Measurements from ENCODE around the gene C19orf12.
A peak's percentile ranks its signal among the peaks of the same experiment; 100 is the strongest.

The C19orf12 gene

DNA sequence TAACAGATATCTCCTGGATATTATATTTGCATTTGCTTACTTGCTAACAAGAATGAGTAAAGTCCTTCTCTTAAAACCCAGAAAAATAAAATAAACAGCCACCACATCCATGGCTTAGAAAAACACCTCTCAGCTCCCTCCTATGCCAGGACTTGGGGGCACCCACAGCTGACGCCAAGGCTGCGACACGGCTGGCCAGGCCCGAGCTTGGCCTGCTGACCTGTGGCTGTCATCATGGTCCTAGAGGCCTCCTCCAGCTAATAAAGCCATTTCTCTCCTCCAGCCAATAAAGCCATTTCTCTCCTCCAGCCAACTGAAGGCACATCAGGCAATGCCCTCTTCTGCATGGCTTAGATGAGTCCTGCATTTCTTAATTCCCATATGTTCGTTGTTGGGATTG lies 20.9 kb downstream of the C19orf12 start:
- no peak for DNase-seq (ENCODE audit: low spot score)
- TF ChIP-seq, protein P1, sequence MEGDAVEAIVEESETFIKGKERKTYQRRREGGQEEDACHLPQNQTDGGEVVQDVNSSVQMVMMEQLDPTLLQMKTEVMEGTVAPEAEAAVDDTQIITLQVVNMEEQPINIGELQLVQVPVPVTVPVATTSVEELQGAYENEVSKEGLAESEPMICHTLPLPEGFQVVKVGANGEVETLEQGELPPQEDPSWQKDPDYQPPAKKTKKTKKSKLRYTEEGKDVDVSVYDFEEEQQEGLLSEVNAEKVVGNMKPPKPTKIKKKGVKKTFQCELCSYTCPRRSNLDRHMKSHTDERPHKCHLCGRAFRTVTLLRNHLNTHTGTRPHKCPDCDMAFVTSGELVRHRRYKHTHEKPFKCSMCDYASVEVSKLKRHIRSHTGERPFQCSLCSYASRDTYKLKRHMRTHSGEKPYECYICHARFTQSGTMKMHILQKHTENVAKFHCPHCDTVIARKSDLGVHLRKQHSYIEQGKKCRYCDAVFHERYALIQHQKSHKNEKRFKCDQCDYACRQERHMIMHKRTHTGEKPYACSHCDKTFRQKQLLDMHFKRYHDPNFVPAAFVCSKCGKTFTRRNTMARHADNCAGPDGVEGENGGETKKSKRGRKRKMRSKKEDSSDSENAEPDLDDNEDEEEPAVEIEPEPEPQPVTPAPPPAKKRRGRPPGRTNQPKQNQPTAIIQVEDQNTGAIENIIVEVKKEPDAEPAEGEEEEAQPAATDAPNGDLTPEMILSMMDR (IDR thresholded peaks at IDR 0.05; ENCODE audit: extremely low read depth, insufficient read depth, missing control alignments): no peak
- in situ Hi-C loops (cut with MboI; ENCODE audit: low pct_unique_long_range_greater_than_20kb, low sequenced_read_pairs, unreplicated experiment): no loop called here

DNA sequence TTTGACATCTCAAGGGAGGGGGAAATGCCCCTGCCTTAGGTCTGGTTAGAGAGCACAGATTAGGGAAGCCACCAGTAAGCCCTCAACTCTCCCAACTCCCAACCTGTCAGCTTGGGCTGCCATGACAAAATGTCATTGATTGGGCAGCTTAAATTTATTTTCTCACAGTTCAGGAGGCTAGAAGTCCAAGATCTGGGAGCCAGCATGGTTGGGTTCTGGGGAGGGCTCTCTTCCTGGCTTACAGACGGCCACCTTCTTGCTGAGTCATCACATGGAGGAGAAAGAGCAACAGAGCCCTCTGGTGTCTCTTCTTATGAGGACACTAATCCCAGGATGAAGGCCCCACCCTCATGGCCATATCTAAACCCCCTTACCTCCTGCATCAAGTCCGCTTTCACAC lies 24.2 kb downstream of the C19orf12 start:
- no peak for DNase-seq (ENCODE audit: low spot score)
- TF ChIP-seq, protein P1 (IDR thresholded peaks at IDR 0.05; ENCODE audit: extremely low read depth, insufficient read depth, missing control alignments): peak; percentile 60
- in situ Hi-C loops (cut with MboI; ENCODE audit: low pct_unique_long_range_greater_than_20kb, low sequenced_read_pairs, unreplicated experiment): no loop called here

DNA sequence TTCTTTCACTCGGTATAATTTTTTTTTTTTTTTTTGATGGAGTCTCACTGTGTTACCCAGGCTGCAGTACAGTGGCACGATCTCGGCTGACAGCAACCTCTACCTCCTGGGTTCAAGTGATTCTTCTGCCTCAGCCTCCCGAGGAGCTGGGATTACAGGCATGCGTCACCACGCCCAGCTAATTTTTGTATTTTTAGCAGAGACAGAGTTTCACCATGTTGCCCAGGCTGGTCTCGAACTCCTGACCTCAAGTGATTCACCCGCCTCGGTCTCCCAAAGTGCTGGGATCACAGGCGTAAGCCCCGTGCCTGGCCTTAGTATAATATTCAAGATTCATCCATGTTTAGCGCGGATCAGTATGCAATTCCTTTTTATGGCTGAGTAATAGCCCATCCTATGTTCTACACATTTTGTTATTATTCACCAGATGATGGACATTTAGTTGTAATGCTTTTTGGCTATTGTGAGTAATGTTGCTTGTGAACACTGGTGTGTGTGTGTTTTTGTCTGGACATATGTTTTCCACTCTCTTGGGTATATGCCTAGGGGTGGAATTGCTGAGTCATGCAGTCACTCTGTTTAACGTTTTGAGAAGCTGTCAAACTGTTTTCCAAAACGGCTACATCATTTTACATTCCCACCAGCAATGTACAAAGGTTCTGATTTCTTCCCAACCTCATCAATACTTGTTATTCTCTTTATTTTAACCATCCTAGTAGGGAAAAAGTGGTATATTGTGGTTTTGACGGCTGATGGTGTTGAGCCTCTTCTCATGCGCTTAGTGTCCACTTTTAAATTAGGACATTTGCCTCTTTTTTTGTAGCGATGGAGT lies 26.9 kb downstream of the C19orf12 start:
- in situ Hi-C loops (cut with MboI; ENCODE audit: low pct_unique_long_range_greater_than_20kb, low sequenced_read_pairs, unreplicated experiment): no loop called here
- TF ChIP-seq, protein P1 (IDR thresholded peaks at IDR 0.05; ENCODE audit: extremely low read depth, insufficient read depth, missing control alignments): no peak
- DNase-seq (ENCODE audit: low spot score): no peak

DNA sequence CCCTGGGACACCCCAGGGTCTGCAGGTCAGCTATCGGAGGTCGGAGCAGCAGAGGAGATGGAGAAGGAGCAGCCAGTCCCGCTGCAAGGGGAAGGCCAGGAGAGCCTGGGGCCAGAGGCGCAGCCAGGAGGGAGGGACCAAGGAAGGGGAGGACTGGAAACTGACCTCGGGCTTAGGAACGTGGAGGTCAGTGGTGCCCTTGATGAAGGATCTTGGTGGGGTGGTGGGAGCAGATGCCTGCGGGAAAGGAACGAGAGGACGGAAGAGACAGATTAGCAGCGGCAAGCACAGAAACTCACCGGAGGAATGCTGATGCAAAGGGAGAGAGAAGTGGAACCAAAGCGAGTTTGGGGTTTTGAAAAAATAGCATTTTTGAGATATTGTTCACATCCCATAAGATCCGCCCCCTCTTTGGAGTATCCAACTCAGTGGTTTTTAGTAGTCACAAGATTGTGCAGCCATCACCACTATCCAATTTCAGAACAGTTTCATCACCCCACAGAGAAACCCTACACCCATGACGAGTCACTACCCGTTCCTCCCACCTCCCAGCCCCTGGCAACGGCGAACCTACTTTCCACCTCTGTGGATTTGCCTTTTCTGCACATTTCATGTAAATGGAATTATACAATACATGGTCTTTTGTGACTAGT lies 27.7 kb downstream of the C19orf12 start:
- in situ Hi-C loops (cut with MboI; ENCODE audit: low pct_unique_long_range_greater_than_20kb, low sequenced_read_pairs, unreplicated experiment): no loop called here
- TF ChIP-seq, protein P1 (IDR thresholded peaks at IDR 0.05; ENCODE audit: extremely low read depth, insufficient read depth, missing control alignments): no peak
- no peak for DNase-seq (ENCODE audit: low spot score)

DNA sequence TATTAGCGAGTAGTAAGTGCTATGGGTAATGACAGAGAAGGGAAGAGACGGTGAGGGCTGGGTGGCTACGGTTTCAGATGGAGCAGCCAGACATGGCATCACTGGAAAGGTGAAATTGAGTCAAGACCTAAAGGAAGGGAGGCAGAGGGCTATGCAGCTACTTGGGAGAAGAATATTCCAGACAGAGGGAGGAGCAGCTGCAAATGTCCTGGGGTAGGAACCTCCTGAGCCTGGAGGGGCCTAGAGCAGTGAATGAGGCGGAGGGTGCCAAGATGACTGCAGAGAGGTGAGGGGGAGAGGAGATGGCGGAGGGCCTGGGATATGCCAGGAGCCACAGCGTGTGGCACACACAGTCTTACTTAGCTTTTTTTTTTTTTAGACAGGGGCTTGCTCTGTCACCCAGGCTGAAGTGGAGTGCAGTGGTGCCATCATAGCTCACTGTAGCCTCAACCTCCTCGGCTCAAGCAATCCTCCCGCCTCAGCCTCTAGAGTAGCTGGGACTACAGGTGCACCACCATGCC lies 28.7 kb downstream of the C19orf12 start:
- in situ Hi-C loops (cut with MboI; ENCODE audit: low pct_unique_long_range_greater_than_20kb, low sequenced_read_pairs, unreplicated experiment): no loop called here
- DNase-seq (ENCODE audit: low spot score): no peak
- TF ChIP-seq, protein P1 (IDR thresholded peaks at IDR 0.05; ENCODE audit: extremely low read depth, insufficient read depth, missing control alignments): no peak

DNA sequence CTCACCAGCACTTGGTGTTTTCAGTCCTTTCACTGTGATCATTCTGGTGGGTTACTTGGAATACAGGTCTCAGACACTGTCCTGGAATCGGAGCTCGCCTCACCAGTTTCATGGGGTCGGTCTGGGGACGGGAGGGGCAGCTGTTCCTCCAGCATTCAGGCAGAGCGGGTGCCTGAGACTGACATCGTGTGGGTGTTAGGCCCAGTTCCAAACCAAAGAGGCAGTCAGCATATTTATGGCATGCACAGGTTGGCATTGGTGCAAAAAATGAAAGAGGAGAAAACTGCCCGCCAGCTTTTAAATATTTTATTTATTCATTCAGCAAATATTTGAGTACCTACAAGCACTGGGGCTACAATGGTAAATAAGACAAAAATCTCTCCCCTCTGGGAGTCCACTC lies 29.7 kb downstream of the C19orf12 start:
- in situ Hi-C loops (cut with MboI; ENCODE audit: low pct_unique_long_range_greater_than_20kb, low sequenced_read_pairs, unreplicated experiment): no loop called here
- TF ChIP-seq, protein P1 (IDR thresholded peaks at IDR 0.05; ENCODE audit: extremely low read depth, insufficient read depth, missing control alignments): no peak
- no peak for DNase-seq (ENCODE audit: low spot score)
